Fibroblast of villous mesenchyme (primary cell): Measurements from ENCODE around the gene GMDS. TPM values are rescaled to one million over a fixed set of nuclear protein-coding genes. Genes with fewer than 3 reads are reported as not detected.

Experiments used
- DNase-seq: peaks from one replicate; pipeline ENCODE4 v3.0.0-alpha.2; 2010; ENCODE audit warnings: low read depth
- H3K4me3 ChIP-seq: 2 replicates; pipeline ENCODE4 v1.5.1; 2011; ENCODE audit warnings: low read depth, mild to moderate bottlenecking, low read length
- CTCF ChIP-seq: IDR thresholded peaks from 2 replicates; pipeline ENCODE4 v1.5.1; 2012; ENCODE audit warnings: low read depth, mild to moderate bottlenecking, low read length; ENCODE audit not compliant: insufficient read depth
- total RNA-seq: library from RNA; depleted of rRNA; stranded (reverse); fragments of >200 nt; gene quantifications from 2 replicates; pipeline ENCODE4 v1.2.3, GENCODE V29; 2012

The GMDS gene
- total RNA-seq, 1 donor = 6.5 TPM

DNA sequence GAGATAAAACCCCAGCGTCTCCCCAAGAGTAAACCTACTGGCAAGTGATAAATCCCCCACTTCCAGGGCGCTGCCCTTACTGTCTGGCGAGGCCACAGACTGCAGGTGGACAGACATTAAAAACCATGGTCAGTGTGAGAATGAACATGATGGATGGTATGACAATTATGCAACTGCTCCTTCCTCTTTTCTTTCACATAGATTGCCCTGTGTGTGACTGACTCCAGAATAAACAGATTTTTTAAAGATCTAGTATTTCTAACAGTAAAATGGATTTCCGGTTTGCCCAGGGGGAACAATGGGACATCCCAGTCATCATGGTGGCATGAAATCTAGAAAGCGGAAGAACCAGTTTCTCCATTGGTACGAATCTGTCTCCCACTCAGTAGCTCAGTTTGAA, 482.0 kb downstream of the GMDS start:
- no peak for DNase-seq
- no peak overlapping the region for H3K4me3 ChIP-seq
- TF ChIP-seq CTCF = no peak

DNA sequence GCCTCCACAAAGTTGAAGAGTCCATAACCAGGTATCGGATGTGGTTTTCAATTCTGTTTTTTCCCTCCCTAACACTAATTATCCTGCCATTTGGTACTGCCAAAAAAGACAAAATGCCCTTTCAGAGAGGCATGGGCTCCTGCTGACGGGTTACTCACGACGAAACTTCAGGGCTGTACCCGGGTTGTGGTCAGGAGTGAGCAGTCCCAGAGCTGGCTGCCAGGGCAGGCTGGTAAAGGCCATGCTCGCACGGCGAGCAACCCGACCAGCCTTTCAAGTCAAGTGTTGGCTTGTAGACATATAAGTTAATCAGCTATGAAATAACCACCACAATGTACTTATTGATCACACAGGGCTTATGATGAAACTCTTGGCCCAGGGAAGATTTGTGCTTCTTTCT, 483.2 kb downstream of the GMDS start:
- no peak for DNase-seq
- TF ChIP-seq CTCF = no peak
- no peak overlapping the region for H3K4me3 ChIP-seq

- no peak for TF ChIP-seq CTCF
- no peak overlapping the region for H3K4me3 ChIP-seq
- peak; percentile 32 for DNase-seq
Measured at GRCh38 chr6:1761477-1761877, 483.9 kb downstream of the GMDS start.

GRCh38 chr6:1760876-1761275, 484.5 kb downstream of the GMDS start:
- no peak for TF ChIP-seq CTCF
- DNase-seq = no peak
- H3K4me3 ChIP-seq = no peak overlapping the region

- TF ChIP-seq CTCF = no peak
- DNase-seq = no peak
Measured at GRCh38 chr6:1759870-1760269, 485.5 kb downstream of the GMDS start.

DNA sequence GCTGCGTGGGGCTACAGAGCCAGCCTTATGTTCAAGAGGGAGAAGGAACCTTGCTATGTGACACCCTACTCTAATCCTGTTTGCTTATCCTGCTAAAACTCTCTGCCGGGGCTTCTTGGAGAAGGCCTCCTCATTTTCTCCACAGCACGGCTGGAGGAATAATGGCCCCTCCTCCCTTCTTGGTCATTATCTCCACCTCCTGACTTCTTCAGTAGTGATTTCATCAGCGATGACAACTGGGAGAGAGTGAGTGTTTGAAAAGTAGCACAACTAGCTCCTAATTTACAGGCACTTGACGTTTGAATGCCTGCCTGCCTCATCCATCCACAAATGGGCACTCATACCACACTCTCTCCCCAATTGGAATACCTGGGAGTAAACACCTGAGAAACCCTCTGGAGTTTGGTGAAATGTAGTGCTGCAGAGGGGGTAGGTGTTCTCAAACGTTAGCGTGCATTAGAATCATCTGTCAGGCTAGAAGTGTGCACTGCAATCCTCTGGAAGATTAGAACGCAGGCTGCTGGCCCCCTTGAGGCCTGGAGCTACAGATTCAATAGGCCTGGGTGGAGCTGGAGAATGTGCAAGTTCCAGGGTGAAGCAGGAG, 487.2 kb downstream of the GMDS start:
- DNase-seq = no peak
- no peak for TF ChIP-seq CTCF

More at GRCh38 chr6:1759870-1760269, 485.5 kb downstream of the GMDS start:
- no peak overlapping the region for H3K4me3 ChIP-seq

DNA sequence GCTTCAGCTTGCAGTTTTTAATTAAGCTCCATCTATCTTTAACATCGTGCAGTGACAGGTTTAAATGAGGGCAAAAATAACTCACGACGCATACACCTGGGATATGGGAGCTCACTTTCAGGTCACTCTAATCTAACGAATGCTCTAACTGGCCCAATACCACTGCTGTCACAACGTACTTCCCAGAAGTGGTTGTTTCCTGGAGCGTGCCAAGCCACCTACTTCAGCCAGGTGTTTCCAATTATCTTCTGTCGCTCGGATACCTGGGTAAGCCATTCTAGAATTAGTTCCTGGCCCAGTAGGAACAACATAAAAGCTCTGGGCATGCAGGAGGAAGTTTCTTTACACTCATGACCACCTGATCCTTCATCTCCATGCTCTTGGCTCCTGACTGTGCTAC, 488.3 kb downstream of the GMDS start:
- TF ChIP-seq CTCF = no peak
- H3K4me3 ChIP-seq = no peak overlapping the region
- no peak for DNase-seq

More for the DNA sequence above, 487.2 kb downstream of the GMDS start:
- no peak overlapping the region for H3K4me3 ChIP-seq
